Esophagus muscularis mucosa (tissue), 4 donors: ENCODE measurements around the gene MAGI2. TPM values are rescaled to one million over a fixed set of nuclear protein-coding genes. Genes with fewer than 3 reads are reported as not detected.

Source experiments
- DNase-seq: peaks from one replicate; pipeline ENCODE4 v3.0.0-alpha.2; 2017; ENCODE audit errors: extremely low spot score
- H3K27ac ChIP-seq, 4 donors: fragments of 200-600 bp; sonication (generic); replicated peaks in 1 of 4; 1 replicate in 3 of 4; 2 replicates in 1 of 4; pipeline ENCODE4 v1.5.1; 2016 to 2019; ENCODE audit warnings: mild to moderate bottlenecking in 1 of 4
- H3K27me3 ChIP-seq, 4 donors: fragments of 200-600 bp; sonication (generic); one replicate each; pipeline versions ENCODE4 v1.5.1 to v1.6.0; 2016 to 2019
- H3K36me3 ChIP-seq, 4 donors: fragments of 200-600 bp; sonication (generic); one replicate each; pipeline ENCODE4 v1.5.1; 2016 to 2019
- H3K4me1 ChIP-seq, 4 donors: fragments of 200-600 bp; sonication (generic); one replicate each; pipeline ENCODE4 v1.5.1; 2016 to 2019
- H3K4me3 ChIP-seq, 4 donors: fragments of 200-600 bp; sonication (generic); 1 replicate in 2 of 4; 2 replicates in 2 of 4; pipeline ENCODE4 v1.5.1; 2016 to 2019; ENCODE audit warnings: mild to moderate bottlenecking in 4 of 4, moderate library complexity in 1 of 4
- H3K9me3 ChIP-seq, 4 donors: fragments of 200-600 bp; sonication (generic); 1 replicate in 3 of 4; 2 replicates in 1 of 4; pipeline ENCODE4 v1.5.1; 2016 to 2019
- EP300 ChIP-seq: sonication (generic); formaldehyde crosslinking; IDR thresholded peaks from one replicate; pipeline ENCODE4 v1.6.1; 2017; ENCODE audit warnings: antibody characterized with exemption
- POLR2A ChIP-seq: fragments of 450-650 bp; IDR thresholded peaks from one replicate; pipeline ENCODE4 v1.6.1; 2017; ENCODE audit warnings: antibody characterized with exemption, moderate library complexity, mild to moderate bottlenecking, low read depth
- POLR2AphosphoS5 ChIP-seq, 2 donors: sonication (generic); formaldehyde crosslinking; IDR thresholded peaks; one replicate each; pipeline ENCODE4 v1.6.1; 2017; ENCODE audit warnings: antibody characterized with exemption in 2 of 2
- WGBS: methylation state at CpG from one replicate; pipeline ENCODE4 v1.1.5; 2018; 5-methylcytosine and 5-hydroxymethylcytosine counted together
- intact Hi-C: fragments of 100-400 bp; cut with DNase I; formaldehyde crosslinking; loops from one replicate; pipeline ENCODE4 v1.15.1; 2023
- total RNA-seq, 4 donors: library from RNA; depleted of rRNA; stranded (reverse); fragments of >200 nt; gene quantifications; one replicate each; pipeline versions ENCODE4 v1.1.0 to v1.2.1, GENCODE V29; 2016
- TF ChIP-seq, protein P1 (sequence below), 3 experiments: fragments of 200-600 bp in 2 of 3; fragments of 450-650 bp in 1 of 3; sonication (generic) in 2 of 3; IDR thresholded peaks; one replicate each; pipeline ENCODE4 v1.5.1; 2017 to 2019; ENCODE audit warnings: antibody characterized with exemption in 3 of 3, mild to moderate bottlenecking in 2 of 3, moderate library complexity in 1 of 3

The MAGI2 gene
- total RNA-seq, 4 donors from 2014 or later: 14.4 to 22.3 (median 21.2) TPM

DNA sequence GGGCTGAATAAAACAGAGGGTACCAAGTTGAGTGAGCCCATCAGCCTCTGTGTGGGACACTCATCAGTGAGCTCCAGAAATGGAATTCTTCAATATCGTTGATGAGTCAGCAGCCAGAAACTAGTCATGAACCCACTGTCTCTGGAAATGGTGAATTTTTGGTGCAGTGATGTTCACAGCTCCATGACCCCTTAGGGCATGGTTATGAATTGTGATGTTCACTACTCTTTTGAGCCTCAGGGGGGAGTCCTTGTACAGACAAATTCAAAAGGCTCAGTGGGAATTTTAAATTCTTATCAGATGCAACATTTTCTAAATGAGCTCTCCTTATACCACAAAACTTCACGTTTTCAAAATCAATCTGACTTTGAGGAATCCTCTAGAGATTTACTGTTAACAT lies 1319.2 kb downstream of the MAGI2 start:
- Histone ChIP-seq H3K4me3 (no peak overlapping the region), H3K27ac (no peak overlapping the region), H3K4me1 (no peaks in the 10 kb centered on the region), H3K9me3 (no peaks in the 10 kb centered on the region), H3K36me3 (peaks cover 0 to 5% (median 2%) of the 10 kb centered on the region in 4 donors), H3K27me3 (no peaks in the 10 kb centered on the region)
- no peak for DNase-seq
- intact Hi-C loops: no loop called here
- TF ChIP-seq, protein P1, sequence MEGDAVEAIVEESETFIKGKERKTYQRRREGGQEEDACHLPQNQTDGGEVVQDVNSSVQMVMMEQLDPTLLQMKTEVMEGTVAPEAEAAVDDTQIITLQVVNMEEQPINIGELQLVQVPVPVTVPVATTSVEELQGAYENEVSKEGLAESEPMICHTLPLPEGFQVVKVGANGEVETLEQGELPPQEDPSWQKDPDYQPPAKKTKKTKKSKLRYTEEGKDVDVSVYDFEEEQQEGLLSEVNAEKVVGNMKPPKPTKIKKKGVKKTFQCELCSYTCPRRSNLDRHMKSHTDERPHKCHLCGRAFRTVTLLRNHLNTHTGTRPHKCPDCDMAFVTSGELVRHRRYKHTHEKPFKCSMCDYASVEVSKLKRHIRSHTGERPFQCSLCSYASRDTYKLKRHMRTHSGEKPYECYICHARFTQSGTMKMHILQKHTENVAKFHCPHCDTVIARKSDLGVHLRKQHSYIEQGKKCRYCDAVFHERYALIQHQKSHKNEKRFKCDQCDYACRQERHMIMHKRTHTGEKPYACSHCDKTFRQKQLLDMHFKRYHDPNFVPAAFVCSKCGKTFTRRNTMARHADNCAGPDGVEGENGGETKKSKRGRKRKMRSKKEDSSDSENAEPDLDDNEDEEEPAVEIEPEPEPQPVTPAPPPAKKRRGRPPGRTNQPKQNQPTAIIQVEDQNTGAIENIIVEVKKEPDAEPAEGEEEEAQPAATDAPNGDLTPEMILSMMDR (IDR thresholded peaks at IDR 0.05): peak; percentile 40 to 53 (median 41)
- no peak for TF ChIP-seq POLR2A
- WGBS: 61% methylated on average over 2 of the region's 2 CpGs

DNA sequence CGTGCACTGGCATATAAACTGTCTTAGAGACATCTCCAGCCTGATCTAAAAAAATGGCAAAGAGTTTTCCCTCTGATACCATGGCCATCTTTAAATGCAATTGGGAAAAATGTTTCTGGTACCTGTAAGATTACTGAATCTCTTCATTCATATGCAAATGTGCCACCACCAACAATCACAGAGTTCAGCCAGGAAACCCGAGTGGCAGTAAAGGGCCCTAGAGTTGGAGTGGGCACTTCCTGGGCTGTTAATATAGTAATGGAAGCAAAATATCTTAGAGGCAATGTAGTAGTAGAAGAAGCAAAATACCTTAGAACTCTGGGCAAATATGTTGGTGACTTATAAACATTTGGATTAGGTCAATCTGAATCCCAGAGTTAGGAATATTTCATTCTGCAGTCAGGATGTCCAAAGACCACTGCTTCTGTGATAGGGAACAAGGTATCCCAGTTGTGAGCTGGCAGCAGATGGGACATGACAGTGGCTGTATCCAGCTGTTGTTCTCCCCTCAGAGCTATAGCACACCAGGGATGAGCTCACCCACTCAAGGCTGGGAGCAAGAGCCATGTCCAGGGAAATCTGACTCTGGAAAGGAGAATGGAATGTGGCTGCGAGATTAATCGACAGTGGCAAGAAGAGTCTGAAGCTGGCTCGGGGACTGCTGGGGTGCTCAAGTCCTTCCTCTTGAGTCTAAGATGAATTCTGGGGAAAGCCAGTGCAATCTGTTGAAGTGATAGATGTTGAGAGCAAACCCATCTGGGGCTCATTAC lies 1322.8 kb downstream of the MAGI2 start:
- no peak for DNase-seq
- H3K4me1 ChIP-seq: no peaks in the 10 kb centered on the region
- H3K9me3 ChIP-seq: no peaks in the 10 kb centered on the region
- TF ChIP-seq EP300 (no peak), POLR2AphosphoS5 (IDR thresholded peaks at IDR 0.05) (no peak), POLR2A (no peak)
- TF ChIP-seq, protein P1 (IDR thresholded peaks at IDR 0.05): no peak
- peaks cover 0 to 9% (median 2%) of the 10 kb centered on the region in 4 donors for H3K36me3 ChIP-seq
- no peaks in the 10 kb centered on the region for H3K27me3 ChIP-seq
- H3K27ac ChIP-seq: no peak overlapping the region
- H3K4me3 ChIP-seq: no peak overlapping the region
- intact Hi-C loops: no loop called here
- WGBS: 71% methylated on average over 5 of the region's 5 CpGs

DNA sequence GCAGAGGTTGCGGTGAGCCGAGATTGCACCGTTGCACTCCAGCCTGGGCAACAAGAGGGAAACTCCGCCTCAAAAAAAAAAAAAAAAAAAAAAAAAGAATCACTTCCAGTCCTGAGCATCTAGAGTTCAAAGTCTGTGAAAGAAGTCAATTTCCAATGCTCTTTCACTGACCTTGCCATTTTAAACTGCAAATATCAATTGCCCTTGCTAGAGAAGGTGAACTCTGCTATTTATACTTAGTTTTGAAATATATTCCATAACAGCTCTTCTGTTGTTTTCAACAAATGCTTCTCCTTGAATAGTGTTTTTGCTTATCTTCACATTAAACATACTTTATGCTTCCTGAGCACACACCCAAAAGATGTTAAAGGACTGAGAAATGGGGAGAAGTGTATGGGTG lies 1323.6 kb downstream of the MAGI2 start:
- TF ChIP-seq, protein P1 (IDR thresholded peaks at IDR 0.05): no peak
- no peak for TF ChIP-seq EP300
- H3K36me3 ChIP-seq: peaks cover 0 to 9% (median 2%) of the 10 kb centered on the region in 4 donors
- no peaks in the 10 kb centered on the region for H3K27me3 ChIP-seq
- no peak for DNase-seq
- H3K27ac ChIP-seq: no peak overlapping the region
- H3K4me3 ChIP-seq: no peak overlapping the region
- H3K9me3 ChIP-seq: no peaks in the 10 kb centered on the region
- no peaks in the 10 kb centered on the region for H3K4me1 ChIP-seq
- 92% methylated on average over 4 of the region's 4 CpGs for WGBS
- intact Hi-C loops: no loop called here

DNA sequence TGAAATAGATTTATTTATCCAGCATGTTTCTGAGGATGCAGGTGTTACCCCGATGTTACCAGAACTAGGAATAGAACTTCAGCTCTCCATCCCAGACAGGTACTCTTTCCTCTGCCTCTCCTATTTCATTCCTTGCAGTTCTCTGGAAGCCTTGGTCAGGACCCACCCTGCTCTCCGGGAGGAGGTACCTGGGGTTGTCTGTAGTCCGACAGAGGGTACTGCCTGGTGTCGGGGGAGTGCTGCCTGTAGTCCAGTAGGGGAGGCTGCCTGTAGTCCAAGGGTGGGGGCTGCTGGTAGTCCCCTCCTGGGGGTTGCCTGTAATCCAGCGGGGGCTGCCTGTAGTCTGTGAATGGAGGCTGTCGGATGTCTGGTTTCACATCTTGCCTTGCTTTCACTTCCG lies 1326.5 kb downstream of the MAGI2 start:
- no peak for DNase-seq
- WGBS: 96% methylated on average over 7 of the region's 7 CpGs
- Histone ChIP-seq H3K36me3 (peaks cover 0 to 5% (median 0%) of the 10 kb centered on the region in 4 donors), H3K9me3 (no peaks in the 10 kb centered on the region), H3K4me1 (no peaks in the 10 kb centered on the region), H3K4me3 (no peak overlapping the region), H3K27ac (no peak overlapping the region), H3K27me3 (no peaks in the 10 kb centered on the region)
- intact Hi-C loops: no loop called here
- no peak for TF ChIP-seq POLR2A
- TF ChIP-seq, protein P1 (IDR thresholded peaks at IDR 0.05): no peak
- TF ChIP-seq POLR2AphosphoS5 (IDR thresholded peaks at IDR 0.05): no peak
- no peak for TF ChIP-seq EP300

DNA sequence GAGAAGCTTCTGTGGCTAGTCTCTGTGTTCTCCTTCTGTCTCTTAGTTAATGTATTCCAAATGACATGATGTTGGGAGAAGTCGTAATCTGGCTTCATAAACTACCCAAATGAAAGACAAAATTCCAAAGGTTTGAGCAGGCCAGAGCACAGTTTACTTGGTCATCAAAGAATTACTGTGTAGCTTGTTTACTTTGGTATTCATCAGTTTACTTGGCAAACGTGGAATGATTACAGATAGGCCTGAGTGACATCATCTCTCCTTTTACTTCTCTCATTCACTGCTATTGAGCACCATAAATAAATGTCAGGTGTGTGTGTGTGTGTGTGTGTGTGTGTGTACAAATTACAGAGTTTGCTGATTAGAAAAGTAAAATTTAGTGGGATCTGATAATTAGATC lies 1327.6 kb downstream of the MAGI2 start:
- WGBS: 65% methylated on average over 2 of the region's 2 CpGs
- DNase-seq: no peak
- H3K4me1 ChIP-seq: no peaks in the 10 kb centered on the region
- no peaks in the 10 kb centered on the region for H3K9me3 ChIP-seq
- no peak overlapping the region for H3K27ac ChIP-seq
- H3K36me3 ChIP-seq: peaks cover 0 to 4% (median 0%) of the 10 kb centered on the region in 4 donors
- H3K4me3 ChIP-seq: no peak overlapping the region
- intact Hi-C loops: no loop called here
- no peak for TF ChIP-seq EP300
- TF ChIP-seq, protein P1 (IDR thresholded peaks at IDR 0.05): no peak
- no peak for TF ChIP-seq POLR2AphosphoS5 (IDR thresholded peaks at IDR 0.05)
- no peak for TF ChIP-seq POLR2A
- no peaks in the 10 kb centered on the region for H3K27me3 ChIP-seq
